Uterus (tissue), 4 donors: ENCODE results near the gene PEDS1. TPM values are rescaled to one million over a fixed set of nuclear protein-coding genes. Genes with fewer than 3 reads are reported as not detected.
"Not testable (repeated sequence)": the region's sequence is repeated elsewhere in the genome, so short reads cannot be mapped to it uniquely, and the experiment has no call there.

Source experiments
- DNase-seq, 2 donors: peaks; one replicate each; pipeline ENCODE4 v3.0.0-alpha.2; 2019 to 2020
- H3K27ac ChIP-seq, 2 donors: fragments of 200-600 bp; sonication (generic); 1 replicate in 1 of 2; 2 replicates in 1 of 2; pipeline ENCODE4 v1.5.1; 2016 to 2018
- H3K27me3 ChIP-seq, 2 donors: fragments of 200-600 bp; sonication (generic); one replicate each; pipeline ENCODE4 v1.5.1; 2018 to 2019; ENCODE audit warnings: control low read depth in 1 of 2
- H3K36me3 ChIP-seq, 2 donors: fragments of 200-600 bp; sonication (generic); one replicate each; pipeline ENCODE4 v1.5.1; 2019; ENCODE audit warnings: control low read depth in 1 of 2
- H3K4me1 ChIP-seq, 2 donors: fragments of 200-600 bp; sonication (generic); one replicate each; pipeline ENCODE4 v1.5.1; 2018 to 2019; ENCODE audit warnings: control low read depth in 1 of 2
- H3K4me3 ChIP-seq, 2 donors: fragments of 200-600 bp; sonication (generic); 1 replicate in 1 of 2; 2 replicates in 1 of 2; pipeline ENCODE4 v1.5.1; 2018 to 2019; ENCODE audit warnings: mild to moderate bottlenecking in 1 of 2
- H3K9me3 ChIP-seq, 2 donors: fragments of 200-600 bp; sonication (generic); one replicate each; pipeline ENCODE4 v1.5.1; 2019; ENCODE audit warnings: control low read depth in 1 of 2
- POLR2A ChIP-seq, 2 donors: fragments of 450-650 bp; IDR thresholded peaks; one replicate each; pipeline ENCODE4 v1.6.1; 2016; ENCODE audit warnings: antibody characterized with exemption in 2 of 2, mild to moderate bottlenecking in 1 of 2, moderate library complexity in 1 of 2
- intact Hi-C: fragments of 100-400 bp; cut with DNase I; formaldehyde crosslinking; loops from one replicate; pipeline ENCODE4 v1.15.1; 2023; ENCODE audit warnings: low total_unique reads
- total RNA-seq, 4 donors: library from RNA; depleted of rRNA in 3 of 4; stranded (reverse); fragments of >200 nt in 3 of 4; gene quantifications; one replicate each; pipeline versions ENCODE4 v1.1.0 to v1.2.4, GENCODE V29; 2014 to 2023
- TF ChIP-seq, protein P1 (sequence below), 4 experiments: fragments of 200-600 bp in 2 of 4; fragments of 450-650 bp in 2 of 4; sonication (generic) in 2 of 4; IDR thresholded peaks; one replicate each; pipeline ENCODE4 v1.5.1; 2016 to 2019; ENCODE audit warnings: antibody characterized with exemption in 4 of 4, mild to moderate bottlenecking in 2 of 4, moderate library complexity in 1 of 4
- donor health status: DM: yes; HTN: yes; CAD: no.

PEDS1 gene
- total RNA-seq, 4 donors from 2014 or later = 1.5 to 19.8 (median 6.1) TPM

DNA sequence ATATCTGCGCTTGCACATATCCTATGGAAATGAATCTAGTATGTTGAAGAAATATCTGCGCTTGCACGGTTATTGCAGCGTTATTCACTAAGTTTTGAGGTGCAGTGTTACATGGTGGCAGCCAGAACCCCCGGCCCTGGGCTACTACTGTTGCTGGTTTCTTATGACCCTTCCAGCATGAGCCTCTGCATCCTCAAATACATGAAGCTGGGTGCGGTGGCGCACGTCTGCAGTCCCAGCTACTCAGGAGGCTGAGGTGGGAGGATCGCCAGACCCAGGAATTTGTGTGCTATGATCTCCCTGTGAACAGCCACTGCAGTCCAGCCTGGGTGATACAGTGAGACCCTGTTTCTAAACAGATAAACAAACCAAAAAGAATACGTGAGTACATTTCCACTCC is 27.8 kb upstream of the PEDS1 start:
- no peak overlapping the region for H3K27ac ChIP-seq
- intact Hi-C loops = no loop called here

DNA sequence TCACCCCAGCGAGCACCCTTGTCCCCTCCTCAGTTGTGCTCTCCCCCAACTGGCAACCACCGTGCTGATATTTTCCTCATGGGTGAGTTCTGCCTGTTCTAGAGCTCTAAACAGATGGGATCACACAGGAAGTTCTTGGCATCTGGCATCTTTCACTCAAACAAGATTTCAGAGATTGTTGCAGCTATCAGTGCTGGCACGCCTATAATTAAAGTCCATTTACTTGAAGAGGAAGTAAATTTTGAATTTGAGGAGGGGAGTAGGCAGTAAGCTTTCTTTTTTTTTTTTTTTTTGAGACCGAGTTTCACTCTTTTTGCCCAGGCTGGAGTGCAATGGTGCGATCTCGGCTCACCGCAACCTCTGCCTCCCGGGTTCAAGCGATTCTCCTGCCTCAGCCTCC is 25.1 kb upstream of the PEDS1 start:
- not testable (repeated sequence) for H3K9me3 ChIP-seq
- intact Hi-C loops = loop anchor here (10.0 kb wide), 1 partner anchor 194 kb away; the partner anchor contains the start of gene SNAI1

More for the DNA sequence above, 27.8 kb upstream of the PEDS1 start:
- DNase-seq = no peak
- Histone ChIP-seq H3K9me3 (no peaks in the 10 kb centered on the region), H3K4me3 (no peak overlapping the region), H3K36me3 (no peaks in the 10 kb centered on the region), H3K27me3 (no peaks in the 10 kb centered on the region), H3K4me1 (no peaks in the 10 kb centered on the region)
- TF ChIP-seq, protein P1, sequence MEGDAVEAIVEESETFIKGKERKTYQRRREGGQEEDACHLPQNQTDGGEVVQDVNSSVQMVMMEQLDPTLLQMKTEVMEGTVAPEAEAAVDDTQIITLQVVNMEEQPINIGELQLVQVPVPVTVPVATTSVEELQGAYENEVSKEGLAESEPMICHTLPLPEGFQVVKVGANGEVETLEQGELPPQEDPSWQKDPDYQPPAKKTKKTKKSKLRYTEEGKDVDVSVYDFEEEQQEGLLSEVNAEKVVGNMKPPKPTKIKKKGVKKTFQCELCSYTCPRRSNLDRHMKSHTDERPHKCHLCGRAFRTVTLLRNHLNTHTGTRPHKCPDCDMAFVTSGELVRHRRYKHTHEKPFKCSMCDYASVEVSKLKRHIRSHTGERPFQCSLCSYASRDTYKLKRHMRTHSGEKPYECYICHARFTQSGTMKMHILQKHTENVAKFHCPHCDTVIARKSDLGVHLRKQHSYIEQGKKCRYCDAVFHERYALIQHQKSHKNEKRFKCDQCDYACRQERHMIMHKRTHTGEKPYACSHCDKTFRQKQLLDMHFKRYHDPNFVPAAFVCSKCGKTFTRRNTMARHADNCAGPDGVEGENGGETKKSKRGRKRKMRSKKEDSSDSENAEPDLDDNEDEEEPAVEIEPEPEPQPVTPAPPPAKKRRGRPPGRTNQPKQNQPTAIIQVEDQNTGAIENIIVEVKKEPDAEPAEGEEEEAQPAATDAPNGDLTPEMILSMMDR (IDR thresholded peaks at IDR 0.05) = no peak

DNA sequence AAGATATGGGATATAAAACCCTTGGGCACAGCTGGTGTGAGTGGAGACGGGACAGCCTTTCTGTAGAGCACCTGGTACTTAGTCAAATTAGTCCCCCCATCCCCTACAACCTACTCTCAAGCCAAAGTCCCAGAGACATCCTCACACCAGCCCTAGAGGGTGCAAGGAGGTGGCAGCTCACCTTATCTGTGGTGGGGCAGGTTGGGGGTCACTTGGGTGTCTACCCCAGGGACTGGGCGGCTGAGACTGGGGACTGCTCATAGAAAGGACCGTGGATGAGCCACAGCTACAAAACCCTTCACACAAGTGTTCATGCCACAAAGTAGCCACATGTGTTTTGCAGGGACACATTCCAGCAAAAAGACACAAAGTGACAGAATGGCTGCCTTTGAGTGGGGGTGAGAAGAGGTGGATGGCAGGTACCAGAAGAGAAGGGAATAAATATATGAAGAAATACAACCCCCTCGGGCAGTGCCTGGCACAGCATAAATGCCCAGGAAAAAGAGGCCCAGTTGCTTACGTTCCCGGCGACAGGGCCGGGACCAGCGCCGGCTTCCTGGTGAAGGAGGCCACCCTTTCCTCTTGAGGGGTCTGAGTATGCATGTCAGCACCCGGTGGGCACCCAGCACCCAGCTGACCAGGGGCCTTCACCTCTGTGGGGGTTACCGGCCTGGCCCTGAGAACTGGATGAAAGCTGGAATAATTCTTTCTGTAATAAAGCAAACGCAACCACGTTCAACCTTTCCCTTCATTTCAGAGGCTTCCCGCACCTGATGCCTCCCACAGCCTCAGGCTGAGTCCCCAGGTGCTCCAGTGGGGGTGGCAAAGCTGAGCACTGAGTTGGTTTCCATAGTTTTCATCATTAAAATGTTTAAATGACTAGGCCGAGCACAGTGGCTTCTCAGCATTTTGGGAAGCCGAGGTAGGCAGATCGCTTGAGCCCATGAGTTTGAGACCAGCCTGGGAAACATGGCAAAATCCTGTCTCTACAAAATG is 22.7 kb upstream of the PEDS1 start:
- H3K4me3 ChIP-seq = no peak overlapping the region
- H3K27me3 ChIP-seq = no peaks in the 10 kb centered on the region
- TF ChIP-seq POLR2A (IDR thresholded peaks at IDR 0.05) = no peak
- TF ChIP-seq, protein P1 (IDR thresholded peaks at IDR 0.05) = no peak
- no peaks in the 10 kb centered on the region for H3K9me3 ChIP-seq
- no peak overlapping the region for H3K27ac ChIP-seq
- intact Hi-C loops = loop anchor here (10.0 kb wide), 1 partner anchor 191 kb away; the partner anchor contains the start of gene SNAI1
- H3K36me3 ChIP-seq = no peaks in the 10 kb centered on the region
- peaks cover 0 to 10% of the 10 kb centered on the region in 2 donors for H3K4me1 ChIP-seq
- no peak for DNase-seq

More for the DNA sequence above, 25.1 kb upstream of the PEDS1 start:
- H3K4me3 ChIP-seq, H3K27me3 ChIP-seq, H3K36me3 ChIP-seq, H3K4me1 ChIP-seq, DNase-seq, H3K27ac ChIP-seq: not testable (repeated sequence)

- H3K9me3 ChIP-seq = no peaks in the 10 kb centered on the region
- no peak overlapping the region for H3K27ac ChIP-seq
- TF ChIP-seq POLR2A (IDR thresholded peaks at IDR 0.05) = no peak
- TF ChIP-seq, protein P1 (IDR thresholded peaks at IDR 0.05) = no peak
- H3K4me1 ChIP-seq = peaks cover 0 to 10% of the 10 kb centered on the region in 2 donors
- H3K36me3 ChIP-seq = no peaks in the 10 kb centered on the region
- H3K27me3 ChIP-seq = no peaks in the 10 kb centered on the region
- intact Hi-C loops = loop anchor here (5.0 to 10.0 kb wide), 2 partner anchors 52 to 190 kb away; partner anchors contain the start of gene SNAI1
- no peak overlapping the region for H3K4me3 ChIP-seq
- DNase-seq = no peak
Measured at GRCh38 chr20:50174456-50174855, 20.9 kb upstream of the PEDS1 start.

GRCh38 chr20:50172347-50173013 is 19.0 kb upstream of the PEDS1 start:
- no peaks in the 10 kb centered on the region for H3K27me3 ChIP-seq
- no peaks in the 10 kb centered on the region for H3K9me3 ChIP-seq
- TF ChIP-seq POLR2A (IDR thresholded peaks at IDR 0.05) = peak; percentile 53 to 63
- TF ChIP-seq, protein P1 (IDR thresholded peaks at IDR 0.05) = peak in 1 of 4 experiments; percentile 17
- H3K4me3 ChIP-seq = peak overlapping the region; percentile 49 to 51
- peak overlapping the region; percentile 79 to 85 for H3K27ac ChIP-seq
- no peaks in the 10 kb centered on the region for H3K36me3 ChIP-seq
- DNase-seq = peak; percentile 81 to 83
- peaks cover 0 to 10% of the 10 kb centered on the region in 2 donors for H3K4me1 ChIP-seq
- intact Hi-C loops = loop anchor here (5.0 to 10.0 kb wide), 2 partner anchors 50 to 188 kb away; partner anchors contain the start of gene SNAI1
